ENCODE data around the gene CWC27.

- TF ChIP-seq POLR2AphosphoS5 (IDR thresholded peaks at IDR 0.05; ENCODE audit: low read depth) (no peak), CTCF (IDR thresholded peaks at IDR 0.05; ENCODE audit: insufficient read depth, low read length) (no peak), GABPA (IDR thresholded peaks at IDR 0.05; ENCODE audit: low read depth) (no peak), REST (IDR thresholded peaks at IDR 0.05; ENCODE audit: insufficient replicate concordance, low read depth) (no peak), SPI1 (IDR thresholded peaks at IDR 0.05; ENCODE audit: borderline replicate concordance, low read depth) (no peak)
Observed at GRCh38 chr5:64968591-64969110, 199.9 kb downstream of the CWC27 start.
